Hematopoietic multipotent progenitor cell treated with erythropoietin and hydrocortisone succinate and interleukin-3 and kit ligand, for 6 days (in vitro differentiated cells): Measurements from ENCODE around the gene RTL10.
A peak's percentile ranks its signal among the peaks of the same experiment; 100 is the strongest.

ENCODE experiments used
- DNase-seq: peaks from one replicate; pipeline ENCODE4 v3.0.0-alpha.2; 2015

The RTL10 gene

GRCh38 chr22:19859861-19860510 is 5.3 kb upstream of the RTL10 start:
- no peak for DNase-seq

- no peak for DNase-seq
Measured at GRCh38 chr22:19857382-19857781, 2.7 kb upstream of the RTL10 start.

- peak; percentile 89 for DNase-seq
Measured at GRCh38 chr22:19855504-19856409, 1.1 kb upstream of the RTL10 start.

- peak; percentile 38 for DNase-seq
Measured at GRCh38 chr22:19853879-19854777, 546 bp downstream of the RTL10 start.

- DNase-seq = no peak
Measured at GRCh38 chr22:19853058-19853878, 1.4 kb downstream of the RTL10 start.

GRCh38 chr22:19852177-19852781 is 2.4 kb downstream of the RTL10 start:
- DNase-seq = no peak

- DNase-seq = no peak
Measured at GRCh38 chr22:19851291-19852176, 3.1 kb downstream of the RTL10 start.

GRCh38 chr22:19850763-19851109 is 3.9 kb downstream of the RTL10 start:
- no peak for DNase-seq

- DNase-seq = no peak
Measured at GRCh38 chr22:19849835-19850762, 4.6 kb downstream of the RTL10 start.

- no peak for DNase-seq
Measured at GRCh38 chr22:19848298-19849224, 6.1 kb downstream of the RTL10 start.

- DNase-seq = no peak
Measured at GRCh38 chr22:19847345-19847632, 7.4 kb downstream of the RTL10 start.

GRCh38 chr22:19846620-19847344 is 7.9 kb downstream of the RTL10 start:
- DNase-seq = no peak

GRCh38 chr22:19845054-19845722 is 9.5 kb downstream of the RTL10 start:
- DNase-seq = no peak

- peak; percentile 52 for DNase-seq
Measured at GRCh38 chr22:19844377-19845053, 10.2 kb downstream of the RTL10 start.

- DNase-seq = no peak
Measured at GRCh38 chr22:19843857-19844376, 10.8 kb downstream of the RTL10 start.

GRCh38 chr22:19843107-19843856 is 11.4 kb downstream of the RTL10 start:
- DNase-seq = no peak
